ENCODE data around the gene GPR21. TPM values are rescaled to one million over a fixed set of nuclear protein-coding genes. Genes with fewer than 3 reads are reported as not detected.

The GPR21 gene
- total and polyA plus RNA-seq, 2 of the 13 experiments (the other 11 are each of a cell fraction or from before 2014, with no cell fraction given), result 0.29 to 0.32 TPM

DNA sequence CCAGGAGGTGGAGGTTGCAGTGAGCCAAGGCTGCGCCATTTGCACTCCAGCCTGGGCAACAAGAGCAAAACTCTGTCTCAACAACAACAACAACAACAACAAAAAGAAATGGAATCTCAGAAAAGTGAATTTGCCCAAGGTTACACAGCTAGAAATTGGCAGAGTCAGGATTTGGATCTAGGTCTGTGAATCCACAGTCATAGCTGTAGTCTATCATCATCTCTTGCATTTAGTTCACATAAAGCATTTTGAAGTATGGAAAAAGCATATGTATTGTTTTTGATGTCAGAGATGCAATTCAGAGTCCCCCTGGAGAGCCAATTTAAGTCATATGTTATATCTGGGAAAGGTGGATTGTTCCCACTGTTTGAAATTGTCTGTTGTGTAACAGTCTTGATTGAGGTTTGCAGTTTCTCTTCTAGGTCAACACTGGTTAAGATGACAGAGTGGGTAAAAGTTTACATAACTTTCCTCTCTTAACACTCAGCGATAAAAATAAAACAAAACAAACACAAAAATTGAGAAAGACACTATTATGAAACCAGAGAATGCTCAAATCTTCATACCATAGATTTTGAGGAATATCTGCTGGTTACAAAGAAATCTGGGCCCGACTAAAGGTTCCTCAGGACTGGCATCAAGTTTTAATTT lies 21.5 kb upstream of the GPR21 start (continued):
- TF ChIP-seq, protein P1, sequence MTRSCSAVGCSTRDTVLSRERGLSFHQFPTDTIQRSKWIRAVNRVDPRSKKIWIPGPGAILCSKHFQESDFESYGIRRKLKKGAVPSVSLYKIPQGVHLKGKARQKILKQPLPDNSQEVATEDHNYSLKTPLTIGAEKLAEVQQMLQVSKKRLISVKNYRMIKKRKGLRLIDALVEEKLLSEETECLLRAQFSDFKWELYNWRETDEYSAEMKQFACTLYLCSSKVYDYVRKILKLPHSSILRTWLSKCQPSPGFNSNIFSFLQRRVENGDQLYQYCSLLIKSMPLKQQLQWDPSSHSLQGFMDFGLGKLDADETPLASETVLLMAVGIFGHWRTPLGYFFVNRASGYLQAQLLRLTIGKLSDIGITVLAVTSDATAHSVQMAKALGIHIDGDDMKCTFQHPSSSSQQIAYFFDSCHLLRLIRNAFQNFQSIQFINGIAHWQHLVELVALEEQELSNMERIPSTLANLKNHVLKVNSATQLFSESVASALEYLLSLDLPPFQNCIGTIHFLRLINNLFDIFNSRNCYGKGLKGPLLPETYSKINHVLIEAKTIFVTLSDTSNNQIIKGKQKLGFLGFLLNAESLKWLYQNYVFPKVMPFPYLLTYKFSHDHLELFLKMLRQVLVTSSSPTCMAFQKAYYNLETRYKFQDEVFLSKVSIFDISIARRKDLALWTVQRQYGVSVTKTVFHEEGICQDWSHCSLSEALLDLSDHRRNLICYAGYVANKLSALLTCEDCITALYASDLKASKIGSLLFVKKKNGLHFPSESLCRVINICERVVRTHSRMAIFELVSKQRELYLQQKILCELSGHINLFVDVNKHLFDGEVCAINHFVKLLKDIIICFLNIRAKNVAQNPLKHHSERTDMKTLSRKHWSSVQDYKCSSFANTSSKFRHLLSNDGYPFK (CRISPR knock-in tag; IDR thresholded peaks at IDR 0.05; ENCODE audit: borderline replicate concordance), result no peak
- TF ChIP-seq ZSCAN22 (CRISPR knock-in tag; IDR thresholded peaks at IDR 0.05) (no peak), MED1 (CRISPR knock-in tag; IDR thresholded peaks at IDR 0.05) (peak; percentile 84), MAZ (IDR thresholded peaks at IDR 0.05; ENCODE audit: borderline replicate concordance, low read depth, low read length) (no peak), MAZ (CRISPR knock-in tag; IDR thresholded peaks at IDR 0.05; ENCODE audit: low read depth) (no peak), ZNF773 (CRISPR knock-in tag; IDR thresholded peaks at IDR 0.05; ENCODE audit: borderline replicate concordance) (no peak), SRF (IDR thresholded peaks at IDR 0.05; ENCODE audit: low read depth, low read length) (no peak), ZNF282 (IDR thresholded peaks at IDR 0.05; ENCODE audit: partially characterized antibody) (no peak)
- TF ChIP-seq, protein P2, sequence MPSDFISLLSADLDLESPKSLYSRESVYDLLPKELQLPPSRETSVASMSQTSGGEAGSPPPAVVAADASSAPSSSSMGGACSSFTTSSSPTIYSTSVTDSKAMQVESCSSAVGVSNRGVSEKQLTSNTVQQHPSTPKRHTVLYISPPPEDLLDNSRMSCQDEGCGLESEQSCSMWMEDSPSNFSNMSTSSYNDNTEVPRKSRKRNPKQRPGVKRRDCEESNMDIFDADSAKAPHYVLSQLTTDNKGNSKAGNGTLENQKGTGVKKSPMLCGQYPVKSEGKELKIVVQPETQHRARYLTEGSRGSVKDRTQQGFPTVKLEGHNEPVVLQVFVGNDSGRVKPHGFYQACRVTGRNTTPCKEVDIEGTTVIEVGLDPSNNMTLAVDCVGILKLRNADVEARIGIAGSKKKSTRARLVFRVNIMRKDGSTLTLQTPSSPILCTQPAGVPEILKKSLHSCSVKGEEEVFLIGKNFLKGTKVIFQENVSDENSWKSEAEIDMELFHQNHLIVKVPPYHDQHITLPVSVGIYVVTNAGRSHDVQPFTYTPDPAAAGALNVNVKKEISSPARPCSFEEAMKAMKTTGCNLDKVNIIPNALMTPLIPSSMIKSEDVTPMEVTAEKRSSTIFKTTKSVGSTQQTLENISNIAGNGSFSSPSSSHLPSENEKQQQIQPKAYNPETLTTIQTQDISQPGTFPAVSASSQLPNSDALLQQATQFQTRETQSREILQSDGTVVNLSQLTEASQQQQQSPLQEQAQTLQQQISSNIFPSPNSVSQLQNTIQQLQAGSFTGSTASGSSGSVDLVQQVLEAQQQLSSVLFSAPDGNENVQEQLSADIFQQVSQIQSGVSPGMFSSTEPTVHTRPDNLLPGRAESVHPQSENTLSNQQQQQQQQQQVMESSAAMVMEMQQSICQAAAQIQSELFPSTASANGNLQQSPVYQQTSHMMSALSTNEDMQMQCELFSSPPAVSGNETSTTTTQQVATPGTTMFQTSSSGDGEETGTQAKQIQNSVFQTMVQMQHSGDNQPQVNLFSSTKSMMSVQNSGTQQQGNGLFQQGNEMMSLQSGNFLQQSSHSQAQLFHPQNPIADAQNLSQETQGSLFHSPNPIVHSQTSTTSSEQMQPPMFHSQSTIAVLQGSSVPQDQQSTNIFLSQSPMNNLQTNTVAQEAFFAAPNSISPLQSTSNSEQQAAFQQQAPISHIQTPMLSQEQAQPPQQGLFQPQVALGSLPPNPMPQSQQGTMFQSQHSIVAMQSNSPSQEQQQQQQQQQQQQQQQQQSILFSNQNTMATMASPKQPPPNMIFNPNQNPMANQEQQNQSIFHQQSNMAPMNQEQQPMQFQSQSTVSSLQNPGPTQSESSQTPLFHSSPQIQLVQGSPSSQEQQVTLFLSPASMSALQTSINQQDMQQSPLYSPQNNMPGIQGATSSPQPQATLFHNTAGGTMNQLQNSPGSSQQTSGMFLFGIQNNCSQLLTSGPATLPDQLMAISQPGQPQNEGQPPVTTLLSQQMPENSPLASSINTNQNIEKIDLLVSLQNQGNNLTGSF (CRISPR knock-in tag; IDR thresholded peaks at IDR 0.05), result no peak
- TF ChIP-seq, protein P3, sequence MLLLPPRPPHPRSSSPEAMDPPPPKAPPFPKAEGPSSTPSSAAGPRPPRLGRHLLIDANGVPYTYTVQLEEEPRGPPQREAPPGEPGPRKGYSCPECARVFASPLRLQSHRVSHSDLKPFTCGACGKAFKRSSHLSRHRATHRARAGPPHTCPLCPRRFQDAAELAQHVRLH (CRISPR knock-in tag; IDR thresholded peaks at IDR 0.05; ENCODE audit: borderline replicate concordance, low read depth), result no peak
- TF ChIP-seq, protein P4, sequence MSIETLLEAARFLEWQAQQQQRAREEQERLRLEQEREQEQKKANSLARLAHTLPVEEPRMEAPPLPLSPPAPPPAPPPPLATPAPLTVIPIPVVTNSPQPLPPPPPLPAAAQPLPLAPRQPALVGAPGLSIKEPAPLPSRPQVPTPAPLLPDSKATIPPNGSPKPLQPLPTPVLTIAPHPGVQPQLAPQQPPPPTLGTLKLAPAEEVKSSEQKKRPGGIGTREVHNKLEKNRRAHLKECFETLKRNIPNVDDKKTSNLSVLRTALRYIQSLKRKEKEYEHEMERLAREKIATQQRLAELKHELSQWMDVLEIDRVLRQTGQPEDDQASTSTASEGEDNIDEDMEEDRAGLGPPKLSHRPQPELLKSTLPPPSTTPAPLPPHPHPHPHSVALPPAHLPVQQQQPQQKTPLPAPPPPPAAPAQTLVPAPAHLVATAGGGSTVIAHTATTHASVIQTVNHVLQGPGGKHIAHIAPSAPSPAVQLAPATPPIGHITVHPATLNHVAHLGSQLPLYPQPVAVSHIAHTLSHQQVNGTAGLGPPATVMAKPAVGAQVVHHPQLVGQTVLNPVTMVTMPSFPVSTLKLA (IDR thresholded peaks at IDR 0.05), result no peak
- TF ChIP-seq, protein P5, sequence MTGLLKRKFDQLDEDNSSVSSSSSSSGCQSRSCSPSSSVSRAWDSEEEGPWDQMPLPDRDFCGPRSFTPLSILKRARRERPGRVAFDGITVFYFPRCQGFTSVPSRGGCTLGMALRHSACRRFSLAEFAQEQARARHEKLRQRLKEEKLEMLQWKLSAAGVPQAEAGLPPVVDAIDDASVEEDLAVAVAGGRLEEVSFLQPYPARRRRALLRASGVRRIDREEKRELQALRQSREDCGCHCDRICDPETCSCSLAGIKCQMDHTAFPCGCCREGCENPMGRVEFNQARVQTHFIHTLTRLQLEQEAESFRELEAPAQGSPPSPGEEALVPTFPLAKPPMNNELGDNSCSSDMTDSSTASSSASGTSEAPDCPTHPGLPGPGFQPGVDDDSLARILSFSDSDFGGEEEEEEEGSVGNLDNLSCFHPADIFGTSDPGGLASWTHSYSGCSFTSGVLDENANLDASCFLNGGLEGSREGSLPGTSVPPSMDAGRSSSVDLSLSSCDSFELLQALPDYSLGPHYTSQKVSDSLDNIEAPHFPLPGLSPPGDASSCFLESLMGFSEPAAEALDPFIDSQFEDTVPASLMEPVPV (CRISPR knock-in tag; IDR thresholded peaks at IDR 0.05), result no peak
